SK-MEL-5 (cell line): ENCODE results near the gene INAFM1. TPM values are rescaled to one million over a fixed set of nuclear protein-coding genes. Genes with fewer than 3 reads are reported as not detected.
"Not testable (repeated sequence)": the region's sequence is repeated elsewhere in the genome, so short reads cannot be mapped to it uniquely, and the experiment has no call there.

ENCODE experiments used
- DNase-seq: peaks from one replicate; pipeline ENCODE4 v3.0.0-alpha.2; 2016; ENCODE audit warnings: low read depth, low spot score
- in situ Hi-C: cut with HindIII; loops from 2 replicates; pipeline ENCODE4 v1.10.0; 2016; ENCODE audit warnings: low sequenced_read_pairs, high pct_unique_total_duplicates, low pct_unique_long_range_greater_than_20kb
- total RNA-seq: library from RNA; depleted of rRNA; stranded (reverse); fragments of >200 nt; shearing (Covaris generic); gene quantifications from 2 replicates; pipeline ENCODE4 v1.2.3, GENCODE V29; 2014

The INAFM1 gene
- total RNA-seq, 1 experiment from 2014 or later = 0.69 TPM

DNA sequence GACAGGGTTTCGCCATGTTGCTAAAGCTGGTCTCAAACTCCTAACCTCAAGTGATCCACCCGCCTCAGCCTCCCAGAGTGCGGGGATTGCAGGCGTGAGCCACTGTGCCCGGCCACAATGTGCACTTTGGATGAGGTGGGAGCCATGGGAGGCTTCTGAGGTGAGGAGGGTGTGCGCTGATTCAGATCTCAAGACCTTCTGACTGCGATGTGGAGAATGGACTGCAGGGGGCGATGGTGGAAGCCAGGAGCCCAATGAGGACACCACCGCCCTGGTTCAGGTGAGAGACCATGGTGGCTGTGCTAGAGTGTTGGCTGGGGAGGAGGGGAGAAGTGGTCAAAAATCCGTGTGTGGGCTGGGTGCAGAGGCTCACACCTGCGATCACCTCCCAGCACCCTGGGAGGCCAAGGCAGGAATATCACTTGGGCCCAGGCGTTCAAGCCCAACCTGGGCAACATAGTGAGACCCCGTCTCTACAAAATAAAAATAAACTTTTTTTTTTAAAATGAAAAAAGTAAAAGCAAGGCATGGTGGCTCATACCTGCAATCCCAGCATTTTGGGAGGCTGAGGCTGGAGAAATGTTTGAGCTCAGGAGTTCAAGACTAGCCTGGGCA is 5.6 kb downstream of the INAFM1 start:
- peak; percentile 66 for DNase-seq
- in situ Hi-C loops = no loop called here

- DNase-seq = no peak
- in situ Hi-C loops = no loop called here
These were observed 8.8 kb downstream of the INAFM1 start for GRCh38 chr19:47283405-47284059.

GRCh38 chr19:47284324-47284899 is 9.7 kb downstream of the INAFM1 start:
- in situ Hi-C loops = no loop called here
- peak; percentile 62 for DNase-seq

DNA sequence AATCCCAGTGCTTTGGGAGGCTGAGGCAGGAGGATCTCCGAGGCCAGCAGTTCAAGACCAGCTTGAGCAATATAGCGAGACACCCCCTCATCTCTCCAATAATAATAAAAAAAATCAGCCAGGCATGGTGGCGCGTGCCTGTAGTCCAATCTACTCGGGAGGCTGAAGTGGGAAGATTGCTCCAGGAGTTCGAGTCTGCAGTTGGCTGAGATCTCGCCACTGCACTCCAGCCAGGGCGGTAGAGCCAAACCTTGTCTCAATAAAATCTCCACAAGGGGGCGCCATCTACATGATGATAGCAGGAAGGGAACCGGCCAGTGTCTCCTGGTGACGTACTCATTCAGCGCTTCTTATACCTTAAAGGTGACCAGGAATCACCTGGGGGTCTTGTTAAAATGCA is 21.4 kb downstream of the INAFM1 start:
- in situ Hi-C loops = no loop called here

GRCh38 chr19:47300867-47301266 is 26.2 kb downstream of the INAFM1 start:
- DNase-seq, in situ Hi-C loops: not testable (repeated sequence)

More for the DNA sequence above, 21.4 kb downstream of the INAFM1 start:
- peak; percentile 87 for DNase-seq

GRCh38 chr19:47302249-47302648 is 27.6 kb downstream of the INAFM1 start:
- in situ Hi-C loops = no loop called here
- no peak for DNase-seq

GRCh38 chr19:47303966-47304365 is 29.3 kb downstream of the INAFM1 start:
- in situ Hi-C loops = no loop called here

GRCh38 chr19:47305309-47305751 is 30.6 kb downstream of the INAFM1 start:
- in situ Hi-C loops = no loop called here
- DNase-seq = peak; percentile 81

More at GRCh38 chr19:47303966-47304365, 29.3 kb downstream of the INAFM1 start:
- no peak for DNase-seq

DNA sequence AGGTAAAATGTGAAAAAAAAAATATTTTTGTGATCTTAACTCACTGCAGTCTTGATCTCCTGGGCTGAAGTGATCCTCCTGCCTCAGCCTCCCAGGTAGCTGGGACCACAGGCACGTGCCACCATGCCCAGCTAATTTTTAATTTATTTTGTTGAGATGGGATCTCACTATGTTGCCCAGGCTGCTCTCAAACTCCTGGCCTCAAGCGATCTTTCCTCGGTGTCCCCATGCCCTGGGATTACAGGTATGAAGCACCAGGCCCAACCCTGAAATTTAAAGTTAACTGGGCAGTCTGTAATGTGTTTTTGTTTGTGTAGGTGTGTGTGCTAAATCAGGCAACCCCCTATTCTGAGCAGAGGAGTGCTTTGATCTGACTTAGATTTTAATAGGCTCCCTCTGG is 31.6 kb downstream of the INAFM1 start:
- no peak for DNase-seq
- in situ Hi-C loops = no loop called here

DNA sequence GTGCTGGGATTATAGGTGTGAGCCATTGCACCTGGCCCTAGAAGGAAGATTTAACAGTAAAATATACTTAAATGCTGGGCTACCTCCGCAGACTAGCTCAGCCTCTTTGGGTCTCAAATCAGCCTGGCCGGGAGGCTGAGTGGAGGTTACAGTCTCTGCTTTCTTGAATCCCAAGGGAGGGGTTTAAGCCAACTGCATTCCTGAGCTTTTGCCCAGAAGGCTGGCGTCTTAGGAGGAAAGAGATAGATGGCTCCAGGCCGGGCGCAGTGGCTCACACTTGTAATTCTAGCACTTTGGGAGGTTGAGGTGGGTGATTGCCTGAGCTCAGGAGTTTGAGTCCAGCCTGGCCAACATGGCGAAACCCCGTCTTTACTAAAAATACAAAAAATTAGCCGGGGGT is 34.4 kb downstream of the INAFM1 start:
- peak; percentile 15 for DNase-seq
- in situ Hi-C loops = no loop called here

- DNase-seq = no peak
- in situ Hi-C loops = no loop called here
These were observed 34.9 kb downstream of the INAFM1 start, which contains the start of gene C5AR1 for GRCh38 chr19:47309608-47310007. TSS of gene C5AR1 (plus strand) at chr19:47309861. CDS start at chr19:47309896, 35 bp downstream.

- in situ Hi-C loops = no loop called here
- no peak for DNase-seq
These were observed 35.6 kb downstream of the INAFM1 start for GRCh38 chr19:47310323-47310722.

GRCh38 chr19:47310819-47311218 is 36.1 kb downstream of the INAFM1 start:
- DNase-seq = no peak
- in situ Hi-C loops = no loop called here

DNA sequence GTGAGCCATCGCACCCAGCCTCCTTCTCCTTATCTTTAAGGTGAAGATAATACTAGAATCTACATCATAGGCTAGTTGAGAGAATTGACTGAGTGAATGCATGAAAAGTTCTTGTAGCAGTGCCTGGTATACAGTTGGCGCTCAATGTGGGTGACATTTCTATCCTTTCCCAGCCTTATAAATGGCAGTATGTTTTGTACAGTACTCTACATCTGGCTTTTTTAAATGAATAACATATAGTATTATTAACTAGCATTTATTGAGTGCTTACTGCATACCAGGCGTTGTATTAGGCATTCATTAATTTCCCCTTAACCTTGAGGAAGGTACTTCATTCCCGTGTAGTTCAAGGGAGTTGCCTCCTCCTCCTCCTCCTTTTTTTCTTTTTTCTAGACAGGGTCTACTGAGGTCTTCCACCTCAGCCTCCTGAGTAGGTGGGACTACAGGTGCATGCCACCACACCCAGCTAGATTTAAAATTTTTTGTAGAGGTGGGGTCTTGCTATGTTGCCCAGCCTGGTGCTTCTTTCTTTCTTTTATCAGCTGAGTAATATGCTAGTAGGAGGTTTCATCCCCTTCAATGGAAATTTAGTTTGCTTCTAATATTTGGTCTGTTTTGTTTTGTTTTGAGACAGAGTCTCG is 37.8 kb downstream of the INAFM1 start:
- in situ Hi-C loops = no loop called here
- no peak for DNase-seq

DNA sequence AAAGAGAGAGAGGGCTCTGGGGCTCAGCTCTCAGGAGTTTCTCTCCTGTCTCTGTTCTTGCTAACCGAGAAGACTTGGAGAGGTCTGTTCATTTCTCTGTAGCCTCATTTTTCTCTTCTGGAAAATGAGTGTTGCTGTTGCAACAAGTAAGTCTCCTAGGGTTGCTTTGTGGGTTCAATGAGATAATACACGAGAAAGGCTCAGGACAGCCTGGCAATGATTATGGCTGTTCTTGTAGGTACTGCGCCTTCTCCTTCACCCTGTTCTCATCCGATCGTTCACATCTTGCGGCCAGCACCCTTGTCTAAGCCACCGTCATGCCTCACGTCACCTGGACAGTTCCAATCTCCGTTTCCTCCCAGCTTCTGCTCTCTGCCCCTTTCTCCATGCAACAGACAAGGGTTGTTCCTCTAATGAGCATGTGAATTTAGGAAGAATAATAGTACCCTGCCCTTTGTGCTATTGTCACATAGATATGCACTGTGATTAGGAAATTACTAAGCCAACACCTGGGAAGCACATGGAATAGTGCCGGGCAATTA is 39.1 kb downstream of the INAFM1 start:
- no peak for DNase-seq
- in situ Hi-C loops = no loop called here

DNA sequence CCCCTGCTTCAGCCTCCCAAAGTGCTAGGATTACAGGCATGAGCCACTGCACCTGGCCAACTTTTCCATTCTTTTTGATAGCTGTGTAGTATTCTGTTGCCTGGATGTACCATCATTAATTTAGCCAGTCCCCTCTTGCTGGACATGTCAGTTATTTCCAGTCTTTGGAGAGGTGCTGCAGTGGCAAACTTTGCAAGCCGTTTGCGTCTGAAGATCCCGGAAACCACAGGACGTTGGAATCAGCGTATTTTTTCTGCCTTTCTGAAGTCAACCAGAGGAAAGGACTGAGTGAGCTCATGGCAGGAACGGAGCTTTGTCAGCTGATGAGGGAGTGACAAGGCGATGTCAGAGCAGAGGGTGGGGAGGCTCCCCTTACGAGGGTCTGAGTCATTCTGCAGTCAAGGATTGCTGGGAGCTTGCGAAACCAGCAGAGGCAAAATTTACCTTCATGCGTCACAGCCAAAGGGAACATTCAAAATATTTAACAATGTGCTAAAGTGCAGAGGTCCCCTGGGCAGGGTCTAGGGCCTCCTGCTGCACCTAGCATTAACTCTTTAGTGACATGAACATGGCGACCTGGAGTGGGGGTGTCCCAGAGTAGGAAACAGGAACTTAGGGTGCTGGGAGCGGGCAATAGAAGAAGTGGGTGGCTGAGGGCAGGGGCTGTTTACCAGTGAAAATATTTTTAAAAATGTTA is 40.6 kb downstream of the INAFM1 start:
- peak; percentile 91 for DNase-seq
- in situ Hi-C loops = no loop called here

DNA sequence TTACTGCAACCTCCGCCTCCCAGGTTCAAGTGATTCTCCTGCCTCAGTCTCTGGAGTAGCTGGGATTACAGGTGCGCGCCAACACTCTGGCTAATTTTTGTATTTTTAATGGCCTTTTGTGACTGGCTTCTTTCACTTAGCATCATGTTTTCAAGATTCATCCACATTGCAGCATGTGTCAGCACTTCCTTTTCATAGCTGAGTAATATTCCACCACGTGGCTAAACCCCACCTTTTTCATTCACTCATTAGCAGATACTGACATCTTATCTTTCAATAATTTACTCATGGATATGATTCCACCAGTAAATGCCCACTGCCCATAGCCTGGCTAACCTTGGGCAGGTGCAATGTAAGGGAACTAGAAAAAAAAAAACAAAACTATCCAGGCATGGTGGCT is 41.8 kb downstream of the INAFM1 start:
- in situ Hi-C loops = no loop called here
- no peak for DNase-seq
